GM12878 (cell line): ENCODE measurements around the gene PIGM. TPM values are rescaled to one million over a fixed set of nuclear protein-coding genes. Genes with fewer than 3 reads are reported as not detected.

Experiments
- ATAC-seq: fragments of 200-7000 bp; cut with Tn5 transposase; 3 replicates; pipeline ENCODE4 v1.9.1; 2020; ENCODE audit warnings: mild to moderate bottlenecking, moderate library complexity
- BruUV-seq: library from RNA; stranded (reverse); fragments of 400-500 nt; replicated peaks from 2 replicates; lab custom pipeline; 2021; lab: Mats Ljungman, UMichigan
- CTCF ChIA-PET: fragments of 300-600 bp; sonication (Branson Sonifier 250); formaldehyde crosslinking; extraction: SDS; loops from one replicate; lab custom pipeline; 2021; ENCODE audit warnings: inconsistent platforms; lab: Yijun Ruan, JAX
- POLR2A ChIA-PET: fragments of 350-600 bp; formaldehyde crosslinking; extraction: SDS; loops from one replicate; lab custom pipeline; 2021; ENCODE audit warnings: inconsistent platforms; lab: Charles Lee
- RAD21 ChIA-PET: fragments of 300-600 bp; sonication (Branson Sonifier 250); formaldehyde crosslinking; loops from one replicate; lab custom pipeline; 2023; ENCODE audit warnings: antibody characterized with exemption; ENCODE audit not compliant: unreplicated experiment; lab: Charles Lee
- SMC1A ChIA-PET: fragments of 300-600 bp; sonication (Branson Sonifier 250); formaldehyde crosslinking; loops from one replicate; lab custom pipeline; 2023; ENCODE audit not compliant: unreplicated experiment, uncharacterized antibody; lab: Charles Lee
- DNase-seq: peaks from one replicate; pipeline ENCODE4 v3.0.0-alpha.2; 2011; ENCODE audit warnings: low read depth, low spot score
- FAIRE-seq: peaks from 3 replicates; lab custom pipeline; 2011; peaks lifted over from hg19 to GRCh38; lab: Jason Lieb, UNC
- H2AFZ ChIP-seq: 2 replicates; pipeline ENCODE4 v1.6.0; 2011; ENCODE audit warnings: low read depth, low read length, control low read depth; ENCODE audit not compliant: control insufficient read depth
- H3K27ac ChIP-seq: 2 replicates; pipeline ENCODE4 v1.5.1; 2011; ENCODE audit warnings: control low read depth; ENCODE audit not compliant: control insufficient read depth, insufficient read depth
- H3K27me3 ChIP-seq, 2 experiments: replicated peaks in 1 of 2; 2 replicates each; pipeline versions ENCODE4 v1.6.0 to v1.6.1; 2011; ENCODE audit warnings: low read length in 1 of 2; ENCODE audit not compliant: control insufficient read depth in 2 of 2, insufficient read depth in 2 of 2
- H3K36me3 ChIP-seq, 2 experiments: 2 replicates each; pipeline ENCODE4 v1.5.1; 2011; ENCODE audit warnings: low read length in 1 of 2; ENCODE audit not compliant: control insufficient read depth in 2 of 2, insufficient read depth in 2 of 2
- H3K4me1 ChIP-seq: 2 replicates; pipeline ENCODE4 v1.6.1; 2011; ENCODE audit warnings: mild to moderate bottlenecking, low read length, moderate library complexity, mixed read lengths; ENCODE audit not compliant: control insufficient read depth, insufficient read depth
- H3K4me2 ChIP-seq: 2 replicates; pipeline ENCODE4 v1.6.0; 2011; ENCODE audit warnings: control low read depth; ENCODE audit not compliant: control insufficient read depth, insufficient read depth
- H3K4me3 ChIP-seq: fragments of 200-600 bp; sonication (generic); 2 replicates; pipeline ENCODE4 v1.5.1; 2016
- H3K79me2 ChIP-seq: 2 replicates; pipeline ENCODE4 v1.6.0; 2011; ENCODE audit warnings: low read length; ENCODE audit not compliant: control insufficient read depth, insufficient read depth
- H3K9ac ChIP-seq: 2 replicates; pipeline ENCODE4 v1.8.0; 2011; ENCODE audit warnings: low read length, control low read depth, mixed read lengths; ENCODE audit not compliant: control insufficient read depth, insufficient read depth
- H3K9me3 ChIP-seq: replicated peaks from 3 replicates; pipeline ENCODE4 v1.5.1; 2011; ENCODE audit warnings: mild to moderate bottlenecking, low read length; ENCODE audit not compliant: control insufficient read depth, insufficient read depth
- H4K20me1 ChIP-seq: 2 replicates; pipeline ENCODE4 v1.6.0; 2011; ENCODE audit not compliant: control insufficient read depth, insufficient read depth
- CEBPB ChIP-seq, 2 experiments: fragments of 150-350 bp in 1 of 2; IDR thresholded peaks; 2 replicates each; pipeline ENCODE4 v1.6.1; 2012 to 2014; ENCODE audit warnings: low read depth in 2 of 2, low read length in 2 of 2, borderline replicate concordance in 1 of 2, inconsistent platforms in 1 of 2
- GATAD2B ChIP-seq: fragments of 450-650 bp; conservative IDR thresholded peaks from 2 replicates; pipeline ENCODE4 v1.6.1; 2017; ENCODE audit warnings: low read depth, mild to moderate bottlenecking, moderate library complexity
- LARP7 ChIP-seq: fragments of 450-650 bp; IDR thresholded peaks from 2 replicates; pipeline ENCODE4 v1.6.1; 2017; ENCODE audit warnings: mild to moderate bottlenecking
- NBN ChIP-seq: fragments of 450-650 bp; IDR thresholded peaks from 2 replicates; pipeline ENCODE4 v1.6.1; 2016
- NFYB ChIP-seq: IDR thresholded peaks from 2 replicates; pipeline ENCODE4 v1.6.1; 2011; ENCODE audit warnings: low read depth, mild to moderate bottlenecking, low read length, improper control_type of control experiment, moderate library complexity; ENCODE audit not compliant: insufficient read depth
- POU2F2 ChIP-seq: IDR thresholded peaks from 3 replicates; pipeline ENCODE4 v1.6.1; 2011; ENCODE audit warnings: low read depth, mild to moderate bottlenecking, low read length, borderline replicate concordance
- SMAD5 ChIP-seq: IDR thresholded peaks from 2 replicates; pipeline ENCODE4 v1.6.1; 2016; ENCODE audit warnings: antibody characterized with exemption, low read depth
- USF1 ChIP-seq: IDR thresholded peaks from 2 replicates; pipeline ENCODE4 v1.6.1; 2011; ENCODE audit warnings: borderline replicate concordance, low read depth, mild to moderate bottlenecking, moderate library complexity, mixed read lengths, low read length; ENCODE audit not compliant: insufficient read depth; ENCODE audit errors: extremely low read length
- WGBS: methylation state at CpG from one replicate; pipeline ENCODE4 v1.1.6; 2016; ENCODE audit warnings: low lambda C conversion rate; ENCODE audit not compliant: insufficient replicate concordance, insufficient coverage; ENCODE audit errors: missing lambda C conversion rate; 5-methylcytosine and 5-hydroxymethylcytosine counted together
- in situ Hi-C: fragments of 300-500 bp; cut with MboI; formaldehyde crosslinking; loops from 9 replicates; pipeline ENCODE4 v1.14.3; 2018; ENCODE audit warnings: mixed read lengths
- intact Hi-C: fragments of 100-400 bp; cut with micrococcal nuclease; formaldehyde crosslinking; loops from one replicate; pipeline ENCODE4 v1.14.2; 2022; ENCODE audit not compliant: unreplicated experiment
- polyA plus RNA-seq, 11 experiments: library from polyadenylated mRNA; depleted of rRNA in 4 of 11; unstranded in 6 of 11; stranded (reverse) in 5 of 11; fragments of >200 nt; fragmentation: Nextera tagmentation in 4 of 11; fragmentation: Illumina TruSeq in 1 of 11; extraction: Ambion mirVana in 4 of 11; extraction: Trizol in 1 of 11; gene quantifications; 1 replicate in 1 of 11; 2 replicates in 10 of 11; pipeline versions ENCODE4 v1.2.1 to v1.2.3, GENCODE V29; 2011 to 2016; ENCODE audit warnings: inconsistent platforms in 2 of 11, missing spikeins in 2 of 11, low read depth in 1 of 11
- total RNA-seq, 4 experiments: library from RNA; depleted of rRNA in 3 of 4; stranded (reverse); fragments of >200 nt in 3 of 4; fragmentation: Illumina TruSeq in 1 of 4; extraction: Trizol in 1 of 4; gene quantifications; 2 replicates each; pipeline versions ENCODE4 v1.2.1 to v1.2.3, GENCODE V29; 2013 to 2021

The PIGM gene
- total and polyA plus RNA-seq, 10 of the 15 experiments (the other 5 are each of a cell fraction or from before 2014, with no cell fraction given) = 2.6 to 6.1 (median 4.6) TPM

GRCh38 chr1:160004001-160004400, 27.8 kb downstream of the PIGM start:
- SMC1A ChIA-PET = interaction anchor here (1.1 to 8.4 kb wide), 4 partner anchors 68 to 205 kb away, joined by 3 to 122 read pairs (median 6); no protein-coding TSS in a partner anchor
- POLR2A ChIA-PET = no interaction called here
- H3K4me1 ChIP-seq = no peaks in the 10 kb centered on the region
- CTCF ChIA-PET = interaction anchor here (1.1 to 12.5 kb wide), 5 partner anchors 13 to 205 kb away, joined by 3 to 422 read pairs (median 147); partner anchors contain the start of genes FCRL6 and TAGLN2
- FAIRE-seq = no peak
- H3K4me3 ChIP-seq = no peak overlapping the region
- H3K36me3 ChIP-seq = no peaks in the 10 kb centered on the region
- no peaks in the 10 kb centered on the region for H4K20me1 ChIP-seq
- no peak overlapping the region for H2AFZ ChIP-seq
- H3K4me2 ChIP-seq = no peak overlapping the region
- 0% methylated on average over 1 of the region's 1 CpG for WGBS
- no peak overlapping the region for H3K9ac ChIP-seq
- H3K27me3 ChIP-seq = no peaks in the 10 kb centered on the region; a peak in 1 of 4 replicates
- no peak for ATAC-seq
- RAD21 ChIA-PET = interaction anchor here (0.6 to 1.2 kb wide), 4 partner anchors 65 to 1490 kb away, joined by 3 to 5 read pairs (median 4); no protein-coding TSS in a partner anchor
- no TSS peak for BruUV-seq
- TF ChIP-seq POU2F2 (no peak), GATAD2B (no peak), USF1 (no peak), NFYB (no peak), NBN (no peak), LARP7 (no peak), CEBPB (IDR thresholded peaks at IDR 0.05; ENCODE audit: borderline replicate concordance in 1 of 2, low read depth in 2 of 2, low read length in 2 of 2) (no peak), SMAD5 (no peak)
- TF ChIP-seq, all 136 proteins: peak for 0
- in situ Hi-C loops = no loop called here
- no peaks in the 10 kb centered on the region for H3K9me3 ChIP-seq
- intact Hi-C loops = no loop called here
- no peak overlapping the region for H3K27ac ChIP-seq
- H3K79me2 ChIP-seq = no peaks in the 10 kb centered on the region
- no peak for DNase-seq
